H9 (cell line): Measurements from ENCODE around the gene SCGB1C1. TPM values are rescaled to one million over a fixed set of nuclear protein-coding genes. Genes with fewer than 3 reads are reported as not detected.

Experiments used
- DNase-seq: peaks from one replicate; pipeline ENCODE4 v3.0.0-alpha.2; 2017
- H2AFZ ChIP-seq: one replicate; pipeline ENCODE4 v1.6.1; 2013; ENCODE audit warnings: mild to moderate bottlenecking, low read length, control low read depth, moderate library complexity
- H2AK5ac ChIP-seq: 2 replicates; pipeline ENCODE4 v1.6.1; 2013; ENCODE audit warnings: low read length, control low read depth, mixed read lengths; ENCODE audit not compliant: insufficient read length
- H2BK120ac ChIP-seq: one replicate; pipeline ENCODE4 v1.6.1; 2013; ENCODE audit warnings: low read depth, mild to moderate bottlenecking, low read length, control low read depth, inconsistent platforms; ENCODE audit not compliant: poor library complexity, severe bottlenecking
- H2BK12ac ChIP-seq: 2 replicates; pipeline ENCODE4 v1.6.1; 2013; ENCODE audit warnings: low read length, control low read depth, mixed read lengths, low read depth; ENCODE audit not compliant: insufficient read length
- H2BK15ac ChIP-seq: 2 replicates; pipeline ENCODE4 v1.6.1; 2013; ENCODE audit warnings: low read depth, low read length, control low read depth
- H2BK20ac ChIP-seq: one replicate; pipeline ENCODE4 v1.6.1; 2013; ENCODE audit warnings: low read depth, mild to moderate bottlenecking, low read length, control low read depth, inconsistent platforms; ENCODE audit not compliant: poor library complexity, severe bottlenecking
- H2BK5ac ChIP-seq: 2 replicates; pipeline ENCODE4 v1.6.1; 2013; ENCODE audit warnings: low read length, control low read depth, mixed read lengths; ENCODE audit not compliant: insufficient read length
- H3K14ac ChIP-seq: 2 replicates; pipeline ENCODE4 v1.6.1; 2013; ENCODE audit warnings: low read length, control low read depth; ENCODE audit not compliant: insufficient read depth
- H3K18ac ChIP-seq: 2 replicates; pipeline ENCODE4 v1.6.1; 2013; ENCODE audit warnings: low read depth, mild to moderate bottlenecking, mixed read lengths, low read length, control low read depth; ENCODE audit not compliant: insufficient read length
- H3K23ac ChIP-seq: 2 replicates; pipeline ENCODE4 v1.6.1; 2013; ENCODE audit warnings: low read length, control low read depth, mixed read lengths, low read depth; ENCODE audit not compliant: insufficient read length
- H3K23me2 ChIP-seq: 2 replicates; pipeline ENCODE4 v1.6.1; 2013; ENCODE audit warnings: low read depth, mild to moderate bottlenecking, mixed read lengths, low read length, control low read depth; ENCODE audit not compliant: insufficient read length, poor library complexity, severe bottlenecking
- H3K27ac ChIP-seq: 2 replicates; pipeline ENCODE4 v1.5.1; 2013; ENCODE audit warnings: low read length, control low read depth, mixed read lengths, low read depth; ENCODE audit not compliant: insufficient read length
- H3K27me3 ChIP-seq: 2 replicates; pipeline ENCODE4 v1.6.1; 2013; ENCODE audit warnings: low read length, control low read depth, inconsistent platforms; ENCODE audit not compliant: insufficient read depth
- H3K4ac ChIP-seq: 2 replicates; pipeline ENCODE4 v1.6.1; 2013; ENCODE audit warnings: low read depth, mild to moderate bottlenecking, control low read depth, inconsistent platforms, low read length, moderate library complexity
- H3K4me1 ChIP-seq: 2 replicates; pipeline ENCODE4 v1.6.1; 2013; ENCODE audit warnings: low read length, control low read depth, inconsistent platforms; ENCODE audit not compliant: insufficient read depth
- H3K4me2 ChIP-seq: 2 replicates; pipeline ENCODE4 v1.6.1; 2013; ENCODE audit warnings: low read length, control low read depth, mixed read lengths; ENCODE audit not compliant: insufficient read length, insufficient read depth
- H3K56ac ChIP-seq: 2 replicates; pipeline ENCODE4 v1.6.1; 2013; ENCODE audit warnings: low read depth, mild to moderate bottlenecking, mixed read lengths, low read length, control low read depth; ENCODE audit not compliant: insufficient read length
- H3K79me1 ChIP-seq: 2 replicates; pipeline ENCODE4 v1.6.1; 2013; ENCODE audit warnings: low read depth, mild to moderate bottlenecking, moderate library complexity, low read length, control low read depth, inconsistent platforms; ENCODE audit not compliant: insufficient read depth, poor library complexity, severe bottlenecking
- H3K79me2 ChIP-seq: 2 replicates; pipeline ENCODE4 v1.6.1; 2013; ENCODE audit warnings: low read length, control low read depth, inconsistent platforms; ENCODE audit not compliant: insufficient read depth
- H3K9ac ChIP-seq: 2 replicates; pipeline ENCODE4 v1.6.1; 2013; ENCODE audit warnings: low read length, control low read depth, mixed read lengths; ENCODE audit not compliant: insufficient read length; ENCODE audit errors: extremely low read depth
- H3K9me3 ChIP-seq: one replicate; pipeline ENCODE4 v1.6.1; 2013; ENCODE audit warnings: low read depth, low read length, inconsistent platforms; ENCODE audit not compliant: control insufficient read depth
- H3T11ph ChIP-seq: one replicate; pipeline ENCODE4 v1.6.1; 2013; ENCODE audit warnings: mild to moderate bottlenecking, low read length, control low read depth, inconsistent platforms
- H4K20me1 ChIP-seq: one replicate; pipeline ENCODE4 v1.6.1; 2013; ENCODE audit not compliant: control insufficient read depth, insufficient read length, insufficient read depth
- H4K5ac ChIP-seq: 2 replicates; pipeline ENCODE4 v1.6.1; 2013; ENCODE audit warnings: low read depth, mild to moderate bottlenecking, mixed read lengths, low read length, control low read depth; ENCODE audit not compliant: insufficient read length
- H4K8ac ChIP-seq: replicated peaks from 2 replicates; pipeline ENCODE4 v1.6.1; 2013; ENCODE audit warnings: low read length, control low read depth, mixed read lengths, low read depth; ENCODE audit not compliant: insufficient read length
- H4K91ac ChIP-seq: 2 replicates; pipeline ENCODE4 v1.6.1; 2013; ENCODE audit warnings: low read depth, mild to moderate bottlenecking, moderate library complexity, mixed read lengths, low read length, control low read depth; ENCODE audit not compliant: insufficient read length
- H3K27ac Mint-ChIP-seq, 3 experiments: 2 replicates in 2 of 3; 3 replicates in 1 of 3; pipeline ENCODE4 v1.8.0; 2020 to 2021; ENCODE audit warnings: mixed read lengths in 3 of 3, mild to moderate bottlenecking in 1 of 3, moderate library complexity in 1 of 3
- H3K27me3 Mint-ChIP-seq: 2 replicates; pipeline ENCODE4 v1.8.0; 2021; ENCODE audit warnings: low read depth, mild to moderate bottlenecking, moderate library complexity, mixed read lengths
- H3K36me3 Mint-ChIP-seq, 3 experiments: 2 replicates in 2 of 3; 3 replicates in 1 of 3; pipeline ENCODE4 v1.8.0; 2020 to 2021; ENCODE audit warnings: low read depth in 3 of 3, mixed read lengths in 3 of 3; ENCODE audit not compliant: insufficient read depth in 1 of 3
- H3K4me1 Mint-ChIP-seq, 2 experiments: 2 replicates each; pipeline ENCODE4 v1.8.0; 2020; ENCODE audit warnings: mixed read lengths in 2 of 2
- H3K4me3 Mint-ChIP-seq, 2 experiments: 2 replicates in 1 of 2; 3 replicates in 1 of 2; pipeline ENCODE4 v1.8.0; 2020 to 2021; ENCODE audit warnings: mild to moderate bottlenecking in 2 of 2, mixed read lengths in 2 of 2, moderate library complexity in 1 of 2
- H3K9me3 Mint-ChIP-seq, 2 experiments: 2 replicates in 1 of 2; 3 replicates in 1 of 2; pipeline ENCODE4 v1.8.0; 2020; ENCODE audit warnings: mild to moderate bottlenecking in 2 of 2, mixed read lengths in 2 of 2, moderate library complexity in 1 of 2
- CTCF ChIP-seq: fragments of 200-600 bp; sonication (generic); conservative IDR thresholded peaks from 3 replicates; pipeline ENCODE4 v1.8.0; 2021; ENCODE audit warnings: antibody characterized with exemption, mild to moderate bottlenecking
- WGBS: extraction: QIAGEN DNeasy Blood & Tissue Kit; methylation state at CpG from one replicate; pipeline ENCODE4 v1.1.7; 2013; ENCODE audit warnings: missing lambda C conversion rate, low lambda C conversion rate, mixed read lengths; ENCODE audit not compliant: insufficient read length; ENCODE audit errors: extremely low coverage; 5-methylcytosine and 5-hydroxymethylcytosine counted together
- total RNA-seq: library from RNA; stranded (reverse); gene quantifications from 2 replicates; pipeline ENCODE4 v1.2.1, GENCODE V29; 2021

SCGB1C1 gene
- total RNA-seq, 1 experiment from 2014 or later: not detected

DNA sequence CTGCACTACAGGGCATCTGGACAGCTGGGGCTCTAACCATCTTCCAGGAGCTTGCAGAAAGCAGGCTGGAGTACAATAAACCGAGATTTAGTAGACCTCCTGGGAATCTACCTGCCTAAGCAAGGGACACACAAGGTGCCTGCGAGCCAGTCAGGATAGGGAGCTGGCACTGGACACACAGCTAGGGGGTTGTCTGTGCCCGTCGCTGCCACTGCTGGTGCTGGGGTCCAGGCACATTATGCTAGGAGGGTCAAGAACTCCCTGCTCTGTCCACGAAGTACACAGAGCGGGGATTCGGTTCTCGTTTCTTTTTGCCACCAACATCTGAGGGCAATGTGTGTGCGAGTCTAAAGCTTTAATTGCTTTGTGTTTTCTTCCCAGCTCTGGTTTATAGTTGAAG lies 18.9 kb downstream of the SCGB1C1 start:
- no peaks in the 10 kb centered on the region for H3K27me3 Mint-ChIP-seq
- Histone ChIP-seq H3K56ac (no peak overlapping the region), H4K20me1 (no peaks in the 10 kb centered on the region), H3K9me3 (no peaks in the 10 kb centered on the region), H2BK20ac (no peak overlapping the region), H4K5ac (no peak overlapping the region), H3T11ph (no peak overlapping the region), H3K4me2 (no peak overlapping the region), H3K18ac (no peak overlapping the region), H3K9ac (no peak overlapping the region), H3K79me2 (no peaks in the 10 kb centered on the region; the same call in 1 of the 2 replicates), H3K14ac (no peak overlapping the region), H3K79me1 (no peaks in the 10 kb centered on the region), H3K4me1 (no peaks in the 10 kb centered on the region), H3K27ac (no peak overlapping the region), H3K27me3 (no peaks in the 10 kb centered on the region), H2AK5ac (no peak overlapping the region), H2BK5ac (no peak overlapping the region), H3K4ac (no peak overlapping the region), H3K23me2 (peaks cover 17% of the 10 kb centered on the region), H4K91ac (no peak overlapping the region), H2BK15ac (no peak overlapping the region), H2BK12ac (no peak overlapping the region), H4K8ac (no peak overlapping the region), H2AFZ (no peak overlapping the region), H3K23ac (no peak overlapping the region), H2BK120ac (no peak overlapping the region)
- peaks cover 28 to 69% (median 62%) of the 10 kb centered on the region in 3 experiments for H3K36me3 Mint-ChIP-seq
- H3K9me3 Mint-ChIP-seq: no peaks in the 10 kb centered on the region
- no peak overlapping the region; a peak in 1 of 5 replicates for H3K4me3 Mint-ChIP-seq
- TF ChIP-seq CTCF: no peak
- H3K27ac Mint-ChIP-seq: no peak overlapping the region; a peak in 1 of 7 replicates
- WGBS: no CpG with 5 or more reads among the region's 9 CpGs
- H3K4me1 Mint-ChIP-seq: peaks cover 0 to 9% of the 10 kb centered on the region in 2 experiments; a peak in 3 of 4 replicates
- no peak for DNase-seq
